ENCODE data around the gene SLC7A7.

DNA sequence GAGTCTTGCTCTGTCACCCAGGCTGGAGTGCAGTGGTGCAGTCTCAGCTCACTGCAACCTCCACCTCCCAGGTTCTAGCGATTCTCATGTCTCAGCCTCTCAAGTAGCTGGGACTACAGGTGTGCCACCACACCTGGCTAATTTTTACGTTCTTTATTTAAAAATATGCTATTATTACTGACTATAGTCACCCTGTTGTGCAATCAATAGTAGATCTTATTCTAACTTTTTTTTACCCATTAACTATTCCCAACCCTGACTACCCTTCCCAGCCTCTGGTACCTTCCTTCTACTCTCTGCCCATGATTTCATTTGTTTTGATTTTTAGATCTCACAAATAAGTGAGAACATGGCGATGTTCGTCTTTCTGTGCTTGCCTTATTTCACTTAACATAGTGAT is 46.3 kb downstream of the SLC7A7 start:
- no peak for TF ChIP-seq POLR2AphosphoS5 (IDR thresholded peaks at IDR 0.05)
- TF ChIP-seq, protein P1, sequence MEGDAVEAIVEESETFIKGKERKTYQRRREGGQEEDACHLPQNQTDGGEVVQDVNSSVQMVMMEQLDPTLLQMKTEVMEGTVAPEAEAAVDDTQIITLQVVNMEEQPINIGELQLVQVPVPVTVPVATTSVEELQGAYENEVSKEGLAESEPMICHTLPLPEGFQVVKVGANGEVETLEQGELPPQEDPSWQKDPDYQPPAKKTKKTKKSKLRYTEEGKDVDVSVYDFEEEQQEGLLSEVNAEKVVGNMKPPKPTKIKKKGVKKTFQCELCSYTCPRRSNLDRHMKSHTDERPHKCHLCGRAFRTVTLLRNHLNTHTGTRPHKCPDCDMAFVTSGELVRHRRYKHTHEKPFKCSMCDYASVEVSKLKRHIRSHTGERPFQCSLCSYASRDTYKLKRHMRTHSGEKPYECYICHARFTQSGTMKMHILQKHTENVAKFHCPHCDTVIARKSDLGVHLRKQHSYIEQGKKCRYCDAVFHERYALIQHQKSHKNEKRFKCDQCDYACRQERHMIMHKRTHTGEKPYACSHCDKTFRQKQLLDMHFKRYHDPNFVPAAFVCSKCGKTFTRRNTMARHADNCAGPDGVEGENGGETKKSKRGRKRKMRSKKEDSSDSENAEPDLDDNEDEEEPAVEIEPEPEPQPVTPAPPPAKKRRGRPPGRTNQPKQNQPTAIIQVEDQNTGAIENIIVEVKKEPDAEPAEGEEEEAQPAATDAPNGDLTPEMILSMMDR (IDR thresholded peaks at IDR 0.05): no peak
- no peak for TF ChIP-seq POLR2A (IDR thresholded peaks at IDR 0.05)
- no peak for TF ChIP-seq EP300 (IDR thresholded peaks at IDR 0.05; ENCODE audit: low read depth)
